ENCODE measurements around the gene FBXO45. TPM values are rescaled to one million over a fixed set of nuclear protein-coding genes. Genes with fewer than 3 reads are reported as not detected.
A peak's percentile ranks its signal among the peaks of the same experiment; 100 is the strongest.
"Not testable (repeated sequence)": the region's sequence is repeated elsewhere in the genome, so short reads cannot be mapped to it uniquely, and the experiment has no call there.

The FBXO45 gene, protein sequence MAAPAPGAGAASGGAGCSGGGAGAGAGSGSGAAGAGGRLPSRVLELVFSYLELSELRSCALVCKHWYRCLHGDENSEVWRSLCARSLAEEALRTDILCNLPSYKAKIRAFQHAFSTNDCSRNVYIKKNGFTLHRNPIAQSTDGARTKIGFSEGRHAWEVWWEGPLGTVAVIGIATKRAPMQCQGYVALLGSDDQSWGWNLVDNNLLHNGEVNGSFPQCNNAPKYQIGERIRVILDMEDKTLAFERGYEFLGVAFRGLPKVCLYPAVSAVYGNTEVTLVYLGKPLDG
- total RNA-seq (2014; rRNA removed; shearing (Covaris generic)), result 33.3 and 34.2 TPM in 2 replicates
- polyA plus RNA-seq (2015; cell fraction: cytosol; rRNA removed), result 45.2 and 57.8 TPM in 2 replicates
- polyA plus RNA-seq (2015; cell fraction: nucleus; rRNA removed), result 21.7 and 23.2 TPM in 2 replicates

DNA sequence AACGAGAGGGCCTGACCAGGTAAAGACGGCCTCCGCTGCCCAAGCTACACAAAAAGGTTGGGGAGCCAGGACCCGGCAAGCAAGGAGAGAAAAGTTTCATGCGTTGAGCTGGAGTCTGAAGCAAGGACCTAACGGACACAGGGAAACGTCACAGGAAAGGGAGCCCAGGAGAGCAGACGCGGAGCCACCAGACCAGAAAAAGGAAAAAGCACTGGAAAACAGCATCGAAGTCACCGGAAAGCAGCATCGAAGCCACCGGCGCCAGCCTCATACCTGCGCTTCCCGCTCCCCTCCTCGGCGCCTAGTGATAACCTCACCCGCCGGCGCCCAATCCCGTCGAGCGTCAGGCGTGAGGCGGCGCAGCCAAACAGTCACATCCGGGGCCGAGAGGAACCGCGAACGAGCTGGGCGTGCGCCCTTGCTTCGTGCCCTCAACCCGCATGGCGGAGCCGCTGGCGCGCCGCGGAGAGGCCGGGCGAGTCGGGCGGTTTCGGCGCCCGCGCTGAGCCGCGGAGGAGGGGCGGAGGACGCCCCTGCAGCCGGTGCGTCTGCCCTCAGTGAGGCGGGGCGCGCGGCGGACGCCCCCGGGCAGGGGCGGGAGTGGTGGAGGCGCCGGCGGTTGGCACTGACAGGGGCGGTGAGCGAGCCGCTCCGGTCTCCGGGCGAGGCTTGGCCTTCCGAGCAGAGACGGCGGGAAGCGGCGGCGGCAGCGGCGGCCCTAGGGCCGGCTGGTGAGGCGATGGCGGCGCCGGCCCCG is at the start of gene FBXO45, which contains the start of gene WDR53:
Gene FBXO45, plus strand, starts transcription at position 415 of the 757 bp plus-strand sequence. Its CDS starts 325 bp downstream, at position 740.
Gene WDR53, minus strand, starts transcription at position 309 of the 757 bp plus-strand sequence. CDS start 7,079 bp downstream, outside the sequence.
- DNase-seq (ENCODE audit: low read depth), result peak; percentile 97

DNA sequence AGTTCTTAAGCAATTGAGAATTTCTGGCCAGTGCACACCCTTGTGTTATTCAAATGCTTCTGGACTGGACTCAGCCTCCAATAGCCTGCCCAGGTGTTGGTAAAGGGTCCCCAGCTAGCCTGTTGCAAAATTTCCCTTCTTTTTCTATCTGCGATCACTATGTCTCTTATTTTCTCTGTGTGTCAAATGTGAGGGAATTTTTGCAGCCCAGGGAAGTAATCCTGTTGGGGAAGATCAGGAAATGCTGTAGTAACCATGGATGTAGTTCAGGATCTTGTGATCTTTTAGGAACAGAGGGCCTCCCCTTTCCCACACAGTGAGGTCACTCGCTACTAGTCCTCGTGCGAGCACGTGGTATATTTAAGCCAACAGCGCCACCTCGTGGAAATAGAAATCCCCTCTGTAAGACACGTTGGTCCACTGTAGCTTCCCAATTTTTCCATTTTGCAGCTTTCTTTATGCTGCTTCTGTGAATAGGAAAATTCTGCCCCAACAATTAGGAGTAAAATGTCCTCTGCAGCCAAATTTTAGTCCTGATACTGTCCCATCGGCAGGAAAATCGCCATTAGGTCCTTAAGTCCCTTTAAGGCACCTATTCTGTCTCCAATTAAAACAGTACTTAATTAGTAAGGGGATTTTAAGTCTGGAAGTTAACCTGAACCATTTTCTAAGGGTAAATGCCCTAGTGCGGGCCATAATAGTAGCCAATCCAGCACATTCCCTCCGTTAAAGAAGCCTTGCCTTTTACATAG is 49.3 kb upstream of the FBXO45 start:
- DNase-seq (ENCODE audit: low read depth), result peak; percentile 76

DNA sequence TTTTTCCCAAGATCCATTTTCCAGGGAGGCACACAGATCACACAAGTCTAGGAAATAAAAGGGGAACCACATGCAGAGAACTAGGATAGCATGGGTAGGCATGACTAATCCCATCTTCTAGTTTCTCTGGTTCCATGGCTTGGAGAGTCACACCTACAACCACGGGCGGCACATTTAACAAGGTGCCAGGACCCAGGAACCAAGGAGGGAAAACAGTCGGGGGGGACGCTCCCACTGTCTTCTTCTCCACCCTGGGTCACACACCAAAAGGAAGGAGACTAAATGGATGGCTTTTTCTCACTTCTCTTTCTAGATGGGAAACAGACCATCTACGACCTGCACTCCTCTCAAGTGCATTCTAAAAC is 48.8 kb upstream of the FBXO45 start:
- DNase-seq (ENCODE audit: low read depth), result no peak

DNA sequence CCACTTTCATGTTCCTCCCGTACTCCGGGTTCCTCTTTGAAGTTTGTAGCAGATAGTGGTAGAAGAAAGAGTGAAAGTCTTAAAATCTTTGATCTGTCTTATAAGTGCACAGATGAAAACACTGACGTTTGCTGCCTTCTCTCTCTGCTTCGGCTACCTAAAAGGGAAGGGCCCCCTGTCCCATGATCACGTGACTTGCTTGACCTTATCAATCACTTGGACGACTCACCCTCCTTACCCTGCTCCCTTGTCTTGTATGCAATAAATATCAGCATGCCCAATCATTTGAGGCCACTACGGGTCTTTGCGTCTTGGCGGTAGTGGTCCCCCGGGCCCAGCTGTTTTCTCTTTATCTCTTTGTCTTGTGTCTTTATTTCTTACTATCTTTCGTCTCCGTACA is 47.2 kb upstream of the FBXO45 start:
- DNase-seq (ENCODE audit: low read depth), result not testable (repeated sequence)

DNA sequence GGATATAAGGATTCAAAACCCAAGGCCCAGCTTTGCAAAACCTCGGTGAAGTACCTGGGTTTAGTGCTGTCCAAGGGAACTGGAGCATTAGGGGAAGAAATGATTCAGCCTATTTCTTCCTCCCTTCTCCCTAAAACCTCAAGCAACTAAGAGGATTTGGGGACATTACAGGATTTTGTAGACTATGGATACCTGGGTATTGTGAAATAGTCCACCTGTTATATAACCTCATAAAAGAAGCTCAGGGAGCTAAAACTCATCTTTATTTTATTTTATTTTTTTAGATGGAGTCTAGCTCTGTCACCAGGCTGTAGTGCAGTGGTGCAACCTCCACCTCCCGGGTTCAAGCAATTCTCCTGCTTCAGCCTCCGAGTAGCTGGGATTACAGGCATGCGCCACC is 44.6 kb upstream of the FBXO45 start:
- DNase-seq (ENCODE audit: low read depth), result no peak

DNA sequence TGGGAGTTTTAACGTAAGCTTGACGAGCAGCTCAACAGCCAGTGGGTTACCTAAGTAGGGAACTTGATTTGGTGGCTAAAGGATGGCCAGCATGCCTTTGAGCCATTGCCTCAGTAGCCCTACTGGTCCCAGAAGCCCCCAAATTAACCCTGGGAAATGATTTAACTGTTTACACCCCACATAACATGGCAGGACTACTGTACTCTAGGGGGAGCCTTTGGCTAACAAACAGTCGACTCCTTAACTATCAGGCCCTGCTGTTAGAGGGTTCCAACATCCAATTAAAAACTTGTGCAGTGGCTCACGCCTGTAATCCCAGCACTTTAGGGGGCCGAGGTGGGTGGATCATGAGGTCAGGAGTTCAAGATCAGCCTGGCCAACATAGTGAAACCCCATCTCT is 43.9 kb upstream of the FBXO45 start:
- peak; percentile 37 for DNase-seq (ENCODE audit: low read depth)

DNA sequence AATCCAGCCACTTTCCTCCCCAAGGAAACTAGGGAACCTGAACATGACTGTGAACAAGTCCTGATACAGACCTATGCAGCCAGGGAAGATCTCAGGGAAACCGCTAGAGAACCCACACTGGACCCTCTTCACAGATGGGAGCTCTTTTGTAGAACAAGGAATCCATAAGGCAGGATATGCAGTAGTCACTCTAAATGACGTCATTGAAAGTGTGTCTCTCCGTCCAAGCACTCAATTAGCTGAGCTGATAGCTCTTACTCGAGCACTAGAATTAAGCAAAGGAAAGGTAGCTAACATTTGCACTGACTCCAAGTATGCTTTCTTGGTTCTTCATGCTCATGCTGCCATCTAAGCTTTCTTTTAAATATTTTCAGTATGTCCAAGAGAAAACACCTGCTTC is 43.3 kb upstream of the FBXO45 start:
- DNase-seq (ENCODE audit: low read depth), result no peak

DNA sequence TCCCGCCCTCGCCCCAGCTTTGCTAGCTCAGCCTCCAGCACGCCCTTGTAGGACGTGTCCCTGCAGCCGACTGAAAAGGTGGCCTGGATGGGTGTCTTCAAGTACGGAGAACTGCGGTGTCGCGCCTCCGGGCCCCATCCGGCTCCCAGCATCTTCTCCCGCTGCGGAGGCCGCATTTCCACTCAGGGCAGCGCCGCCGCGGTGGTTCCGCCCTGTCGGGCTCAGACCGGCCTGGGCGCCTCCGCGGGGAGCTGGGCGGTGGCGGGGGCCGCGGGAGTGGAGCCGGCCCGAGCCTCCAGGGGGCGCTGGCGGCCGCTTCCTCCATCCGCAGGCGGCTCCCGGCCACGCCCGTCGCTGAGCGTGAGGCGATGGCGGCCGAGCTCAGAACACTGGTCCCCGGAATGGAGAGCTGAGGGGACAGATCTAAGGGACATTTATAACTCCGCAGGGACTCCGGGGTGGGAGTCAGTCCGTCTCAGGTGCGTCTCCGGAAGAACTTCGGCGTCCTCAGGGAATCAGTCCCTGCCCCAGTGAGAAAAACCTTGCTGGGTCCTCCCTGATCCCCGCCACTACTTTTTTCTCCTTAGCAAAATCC is 39.7 kb upstream of the FBXO45 start:
- DNase-seq (ENCODE audit: low read depth), result peak; percentile 80

DNA sequence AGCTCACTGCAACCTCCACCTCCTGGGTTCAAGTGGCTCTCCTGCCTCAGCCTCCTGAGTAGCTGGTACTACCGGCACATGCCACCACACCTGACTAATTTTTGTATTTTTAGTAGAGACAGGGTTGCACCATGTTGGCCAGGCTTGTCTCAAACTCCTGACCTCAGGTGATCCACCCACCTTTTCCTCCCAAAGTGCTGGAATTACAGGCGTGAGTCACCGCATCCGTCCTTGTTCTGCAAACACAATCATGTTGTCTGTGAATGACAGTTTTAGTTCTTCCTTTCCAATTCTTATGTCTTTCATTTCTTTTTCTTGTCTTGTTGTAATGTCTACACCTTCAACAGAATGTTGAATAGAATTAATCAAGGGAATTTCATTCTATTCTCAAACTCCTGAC is 37.0 kb upstream of the FBXO45 start:
- no peak for DNase-seq (ENCODE audit: low read depth)

DNA sequence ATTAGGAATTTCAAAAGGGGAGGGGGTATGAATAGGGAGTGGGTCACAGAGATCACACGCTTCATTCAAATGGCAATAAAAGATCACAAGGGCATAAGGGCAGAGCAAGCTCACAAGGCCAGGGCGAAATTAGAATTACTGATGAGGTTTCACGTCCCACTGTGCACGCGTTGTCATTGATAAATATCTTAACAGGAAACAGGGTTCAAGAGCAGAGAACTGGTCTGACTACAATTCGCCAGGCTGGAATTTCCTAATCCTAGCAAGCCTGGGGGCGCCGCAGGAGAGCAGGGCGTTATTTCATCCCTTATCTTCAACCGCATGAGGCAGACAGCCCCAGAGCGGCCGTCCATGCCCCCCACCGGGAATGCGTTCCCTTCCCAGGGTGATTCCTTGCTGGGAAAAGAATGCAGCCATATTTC is 35.2 kb upstream of the FBXO45 start:
- no peak for DNase-seq (ENCODE audit: low read depth)

DNA sequence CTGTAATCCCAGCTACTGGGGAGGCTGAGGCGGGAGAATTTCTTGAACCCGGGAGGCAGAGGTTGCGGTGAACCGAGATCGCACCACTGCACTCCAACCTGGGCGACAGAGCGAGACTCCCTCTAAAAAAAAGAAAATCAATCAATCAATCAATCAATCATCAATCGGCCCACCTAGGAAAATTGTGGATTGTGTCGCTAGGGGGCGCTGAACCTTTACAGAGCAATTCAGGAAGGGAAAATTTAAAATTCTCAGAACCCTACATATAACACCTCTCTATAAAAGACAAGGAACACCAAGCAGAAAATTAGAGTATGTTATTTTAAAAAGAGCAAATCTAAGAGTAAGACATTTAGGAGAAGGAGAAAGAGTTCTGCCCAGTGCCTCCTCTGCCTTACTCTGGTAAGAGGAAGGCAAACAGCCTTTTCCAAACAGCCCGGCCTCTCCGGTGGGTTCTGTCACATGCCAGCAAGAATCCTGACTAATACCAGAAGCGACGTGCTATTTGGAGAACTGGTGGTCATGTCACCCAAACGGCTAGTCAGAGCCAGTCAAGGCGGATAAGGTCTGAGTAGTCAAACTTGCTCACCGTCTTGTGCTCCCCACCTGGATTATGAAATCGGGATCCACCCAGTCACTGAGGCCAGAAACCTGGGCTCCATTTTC is 31.0 kb upstream of the FBXO45 start:
- peak; percentile 53 for DNase-seq (ENCODE audit: low read depth)

DNA sequence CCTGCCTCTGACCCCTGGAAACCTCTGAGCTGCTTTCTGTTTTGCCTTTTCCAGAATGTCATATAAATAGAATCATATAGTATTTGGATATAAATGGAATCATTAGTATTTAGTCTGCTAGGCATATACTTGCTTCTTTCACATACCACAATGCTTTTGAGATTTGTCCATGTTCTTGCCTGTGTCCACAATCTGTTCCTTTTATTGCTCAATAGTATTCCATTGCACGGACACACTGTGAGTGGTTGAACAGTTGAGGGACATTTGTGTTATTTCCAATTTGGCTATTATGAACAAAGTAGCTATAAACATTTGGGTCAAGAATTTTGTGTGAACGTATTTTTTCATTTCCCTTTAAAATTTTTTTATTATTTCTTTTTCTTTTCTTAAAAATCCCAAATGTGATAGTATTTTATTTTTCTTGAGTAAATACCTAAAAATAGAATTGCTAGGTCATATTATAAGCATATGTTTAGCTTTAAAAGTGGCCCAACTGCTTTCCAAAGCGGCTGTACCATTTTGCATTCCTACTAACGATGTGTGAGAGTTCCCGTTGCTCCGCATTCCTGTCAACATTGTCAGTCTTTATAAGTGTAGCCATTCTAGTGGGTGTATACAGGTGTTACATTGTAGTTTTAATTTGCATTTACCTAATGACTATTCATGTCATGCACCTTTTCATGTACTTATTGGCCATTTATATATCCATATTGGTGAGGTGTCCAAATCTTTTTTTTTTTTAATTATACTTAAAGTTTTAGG is 26.6 kb upstream of the FBXO45 start:
- no peak for DNase-seq (ENCODE audit: low read depth)

DNA sequence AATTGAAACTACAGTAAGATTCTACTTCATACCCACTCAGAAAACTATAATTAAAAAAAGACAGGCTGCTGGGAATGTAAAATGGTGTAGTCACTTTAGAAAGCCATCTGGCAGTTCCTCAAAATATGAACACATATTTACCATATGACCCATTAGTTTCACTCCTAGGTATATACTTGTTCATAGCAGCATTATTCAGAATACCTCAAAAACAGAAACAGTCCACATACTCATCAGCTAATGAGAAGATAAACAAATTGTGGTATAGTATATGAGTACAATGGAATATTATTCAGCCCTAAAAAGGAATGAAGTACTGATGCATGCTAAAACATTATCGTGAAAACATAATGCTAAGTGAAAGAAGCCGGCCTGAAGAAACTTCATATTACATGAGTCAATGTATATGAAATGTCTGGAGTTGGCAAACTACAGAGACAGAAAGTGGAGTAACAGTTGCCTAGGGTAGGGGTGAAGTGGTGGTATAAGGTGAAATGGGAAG is 23.9 kb upstream of the FBXO45 start:
- no peak for DNase-seq (ENCODE audit: low read depth)

DNA sequence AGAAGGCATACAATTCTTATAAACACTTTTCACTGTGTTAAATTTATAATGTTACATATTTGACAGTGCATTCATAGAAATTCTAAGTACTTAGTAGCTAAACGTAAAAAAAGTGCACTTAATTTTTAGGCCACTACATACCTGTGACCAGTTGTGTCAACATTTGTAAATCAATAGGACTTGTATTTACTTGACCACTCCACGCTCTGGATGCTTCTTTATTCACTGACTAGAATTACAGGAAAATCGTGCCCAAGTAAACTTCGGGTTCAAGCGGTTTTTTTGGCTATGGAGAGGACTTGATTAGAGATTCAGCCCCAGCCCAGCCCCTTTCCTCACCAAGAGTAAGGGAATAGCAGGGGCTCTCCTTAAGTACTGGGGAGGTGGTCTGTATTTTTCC is 21.9 kb upstream of the FBXO45 start:
- DNase-seq (ENCODE audit: low read depth), result no peak

DNA sequence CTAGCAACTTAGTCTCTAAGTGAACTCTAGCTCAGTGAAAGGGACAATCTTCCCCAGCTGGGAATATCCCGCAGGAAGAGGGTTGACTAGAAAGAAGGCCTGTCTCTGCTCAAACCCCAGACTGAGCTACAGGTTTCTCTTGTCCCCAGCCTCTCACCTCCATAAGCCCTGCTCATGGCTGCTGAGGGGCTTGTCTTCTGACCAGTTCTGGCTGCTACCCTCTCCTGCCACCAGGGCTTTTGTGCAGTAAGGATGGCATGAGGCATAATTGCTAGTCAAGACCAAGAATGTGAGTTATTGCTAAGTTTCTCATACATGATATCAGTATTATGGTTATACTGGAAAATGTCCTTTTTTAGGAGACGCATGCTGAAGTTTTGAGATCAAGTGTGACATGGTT is 21.4 kb upstream of the FBXO45 start:
- no peak for DNase-seq (ENCODE audit: low read depth)

DNA sequence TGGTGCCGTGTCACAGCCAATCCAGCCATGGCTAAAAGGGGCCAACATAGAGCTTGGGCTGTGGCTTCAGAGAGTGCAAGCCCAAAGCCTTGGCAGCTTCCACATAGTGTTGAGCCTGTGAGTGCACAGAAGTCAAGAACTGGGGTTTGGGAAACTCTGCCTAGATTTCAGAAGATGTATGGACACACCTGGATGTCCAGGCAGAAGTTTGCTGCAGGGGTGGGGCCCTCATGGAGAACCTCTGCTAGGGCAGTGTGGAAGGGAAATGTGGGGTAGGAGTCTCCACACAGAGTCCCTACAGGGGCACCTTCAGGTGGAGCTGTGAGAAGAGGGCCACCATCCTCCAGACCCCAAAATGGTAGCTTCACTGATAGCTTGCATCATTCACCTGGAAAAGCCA is 19.1 kb upstream of the FBXO45 start:
- not testable (repeated sequence) for DNase-seq (ENCODE audit: low read depth)

DNA sequence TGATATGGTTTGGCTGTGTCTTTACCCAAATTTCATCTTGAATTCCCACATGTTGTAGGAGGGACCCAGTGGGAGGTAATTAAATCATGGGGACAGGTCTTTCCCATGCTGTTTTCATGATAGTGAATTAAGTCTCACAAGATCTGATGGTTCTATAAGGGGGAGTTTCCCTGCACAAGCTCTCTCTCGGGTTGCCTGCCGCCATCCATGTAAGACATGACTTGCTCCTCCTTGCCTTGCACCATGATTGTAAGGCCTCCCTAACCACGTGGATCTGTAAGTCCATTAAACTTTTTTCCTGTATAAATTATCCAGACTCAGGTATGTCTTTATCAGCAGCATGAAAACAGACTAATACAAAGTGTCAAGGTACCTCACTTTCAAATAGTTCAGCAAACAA is 18.3 kb upstream of the FBXO45 start:
- not testable (repeated sequence) for DNase-seq (ENCODE audit: low read depth)

DNA sequence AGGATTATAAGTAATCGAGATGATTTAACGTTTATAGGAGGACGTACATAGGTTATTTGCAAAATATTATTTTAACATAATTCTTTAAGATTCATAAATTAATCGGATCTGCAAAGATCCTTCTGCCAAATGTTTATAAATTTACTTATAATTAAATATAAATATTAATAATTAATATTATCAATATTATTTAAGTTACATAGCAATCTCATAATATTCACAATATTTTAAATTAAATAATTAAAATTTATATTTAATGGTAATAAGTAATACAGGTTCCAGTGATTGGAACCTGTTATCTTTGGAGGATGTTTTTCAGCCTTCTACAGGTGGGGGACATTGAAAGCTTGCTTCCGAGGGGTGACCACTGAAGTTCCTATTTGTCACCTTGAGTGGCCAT is 16.2 kb upstream of the FBXO45 start:
- no peak for DNase-seq (ENCODE audit: low read depth)

DNA sequence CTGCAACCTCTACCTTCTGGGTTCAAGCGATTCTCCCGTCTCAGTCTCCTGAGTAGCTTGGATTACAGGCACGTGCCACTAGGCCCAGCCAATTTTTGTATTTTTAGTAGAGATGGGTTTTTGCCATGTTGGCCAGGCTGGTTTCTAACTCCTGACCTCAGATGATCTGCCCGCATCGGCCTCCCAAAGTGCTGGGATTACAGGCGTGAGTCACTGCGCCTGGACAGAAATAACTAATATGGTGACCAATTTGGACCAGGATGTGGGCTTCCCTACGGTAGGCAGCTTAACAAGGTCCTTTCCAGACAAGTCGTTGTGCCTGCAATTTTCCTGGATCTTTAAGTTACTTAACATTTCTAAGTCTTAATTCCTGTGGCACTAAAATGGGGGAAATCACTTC is 14.9 kb upstream of the FBXO45 start:
- no peak for DNase-seq (ENCODE audit: low read depth)

DNA sequence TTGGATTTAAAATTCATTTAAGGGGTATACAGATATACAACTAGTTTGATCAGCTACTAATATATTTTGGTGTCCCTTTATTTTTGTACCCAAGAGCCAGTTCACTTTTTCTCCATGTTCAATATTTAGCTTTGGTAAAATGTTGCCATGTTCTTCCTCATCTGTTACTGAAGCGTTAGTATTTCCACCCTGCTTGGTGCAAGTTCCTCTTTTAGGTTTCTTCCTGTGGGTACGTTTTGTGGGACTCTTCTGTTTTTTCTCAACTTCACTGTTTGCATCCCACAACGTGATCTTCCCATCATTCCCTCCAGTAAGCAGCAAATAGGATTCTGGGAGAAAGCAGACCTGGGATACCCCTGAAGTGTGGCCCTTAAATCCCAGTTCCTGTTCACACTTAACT is 14.3 kb upstream of the FBXO45 start:
- DNase-seq (ENCODE audit: low read depth), result no peak
